BJ (cell line): ENCODE measurements around the gene PLIN5. TPM values are rescaled to one million over a fixed set of nuclear protein-coding genes. Genes with fewer than 3 reads are reported as not detected.

Experiments used
- CTCF ChIA-PET: fragments of 350-600 bp; formaldehyde crosslinking; extraction: SDS; loops from one replicate; lab custom pipeline; 2021; ENCODE audit warnings: antibody characterized with exemption, inconsistent platforms; lab: Yijun Ruan, JAX
- POLR2A ChIA-PET: fragments of 300-600 bp; sonication (Branson Sonifier 250); formaldehyde crosslinking; extraction: SDS; loops from one replicate; lab custom pipeline; 2021; ENCODE audit warnings: antibody characterized with exemption; lab: Charles Lee
- DNase-seq: peaks from one replicate; pipeline ENCODE4 v3.0.0-alpha.2; 2011; ENCODE audit warnings: low read depth
- H3K27me3 ChIP-seq: 2 replicates; pipeline ENCODE4 v1.6.0; 2011; ENCODE audit warnings: low read length; ENCODE audit not compliant: control insufficient read depth, insufficient read depth
- H3K36me3 ChIP-seq: 2 replicates; pipeline ENCODE4 v1.5.1; 2011; ENCODE audit warnings: low read length; ENCODE audit not compliant: control insufficient read depth, insufficient read depth
- H3K4me3 ChIP-seq: 2 replicates; pipeline ENCODE4 v1.5.1; 2011; ENCODE audit warnings: low read depth, mild to moderate bottlenecking, control low read depth, low read length
- polyA minus RNA-seq: library from RNA; depleted of rRNA, polyadenylated mRNA; stranded (reverse); fragments of >200 nt; gene quantifications from 2 replicates; pipeline ENCODE4 v1.2.3, GENCODE V29; 2011; rRNA and poly(A)+ RNA removed
- polyA plus RNA-seq: library from polyadenylated mRNA; depleted of rRNA; stranded (reverse); fragments of >200 nt; gene quantifications from 2 replicates; pipeline ENCODE4 v1.2.3, GENCODE V29; 2011; rRNA removed
- TF ChIP-seq, protein P1 (sequence below): IDR thresholded peaks from 2 replicates; pipeline ENCODE4 v1.5.1; 2011; ENCODE audit warnings: low read depth, mild to moderate bottlenecking, control low read depth, inconsistent platforms, low read length, moderate library complexity; ENCODE audit not compliant: insufficient read depth

The PLIN5 gene, protein sequence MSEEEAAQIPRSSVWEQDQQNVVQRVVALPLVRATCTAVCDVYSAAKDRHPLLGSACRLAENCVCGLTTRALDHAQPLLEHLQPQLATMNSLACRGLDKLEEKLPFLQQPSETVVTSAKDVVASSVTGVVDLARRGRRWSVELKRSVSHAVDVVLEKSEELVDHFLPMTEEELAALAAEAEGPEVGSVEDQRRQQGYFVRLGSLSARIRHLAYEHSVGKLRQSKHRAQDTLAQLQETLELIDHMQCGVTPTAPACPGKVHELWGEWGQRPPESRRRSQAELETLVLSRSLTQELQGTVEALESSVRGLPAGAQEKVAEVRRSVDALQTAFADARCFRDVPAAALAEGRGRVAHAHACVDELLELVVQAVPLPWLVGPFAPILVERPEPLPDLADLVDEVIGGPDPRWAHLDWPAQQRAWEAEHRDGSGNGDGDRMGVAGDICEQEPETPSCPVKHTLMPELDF
- polyA plus RNA-seq: not detected in 2 replicates
- not detected in 2 replicates for polyA minus RNA-seq

DNA sequence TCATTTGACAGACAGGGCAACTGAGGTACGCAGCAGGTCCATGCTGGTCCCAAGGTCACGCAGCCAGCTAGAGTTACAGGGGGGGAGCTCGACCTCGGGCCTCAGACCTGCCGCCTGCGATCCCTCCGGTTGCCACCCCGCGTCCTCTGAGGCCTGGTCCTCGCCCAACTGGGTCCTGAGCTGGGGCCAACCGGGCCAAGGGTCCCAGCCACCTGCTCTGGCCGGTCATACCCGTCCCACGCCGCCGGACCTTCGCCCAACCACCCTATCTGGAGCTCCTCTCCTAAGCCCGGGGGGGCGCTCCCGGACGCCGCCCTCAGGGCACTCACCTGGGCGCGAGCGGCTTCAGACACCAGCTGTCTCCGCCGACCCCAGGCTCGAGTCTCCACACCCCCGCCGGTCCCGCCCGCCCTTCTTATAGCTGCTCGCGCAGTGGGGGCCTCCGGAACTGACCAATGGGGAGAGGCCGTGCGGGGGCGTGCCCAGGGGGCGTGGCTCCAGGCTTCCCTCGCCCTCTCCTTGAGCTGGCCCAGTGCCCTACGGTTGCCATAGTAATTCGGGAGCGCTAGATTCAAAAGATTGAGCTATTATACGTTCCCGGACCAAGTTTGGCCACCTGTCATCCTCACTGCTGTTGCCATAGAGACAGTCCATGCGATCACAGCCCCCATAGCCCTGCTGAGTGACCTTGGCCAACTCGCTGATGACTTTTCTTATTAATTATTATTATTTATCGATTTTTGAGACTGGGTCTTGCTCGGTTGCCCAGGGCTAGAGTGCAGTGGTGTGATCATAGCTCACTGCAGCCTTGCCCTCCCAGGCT, at the start of gene PLIN5:
Gene PLIN5, minus strand, starts transcription at position 389 of the 823 bp plus-strand sequence. CDS start 1,150 bp downstream, outside the sequence.
- ChIA-PET POLR2A (no interaction called here), CTCF (interaction anchor here (0.8 to 9.3 kb wide), 5 partner anchors 11 to 98 kb away, joined by 3 to 84 read pairs (median 4); no protein-coding TSS in a partner anchor)
- Histone ChIP-seq H3K27me3 (peaks cover 7% of the 10 kb centered on the region), H3K4me3 (no peak within 1 kb of the TSS; the same call in 1 of the 2 replicates), H3K36me3 (no peaks in the 10 kb centered on the region)
- TF ChIP-seq, protein P1, sequence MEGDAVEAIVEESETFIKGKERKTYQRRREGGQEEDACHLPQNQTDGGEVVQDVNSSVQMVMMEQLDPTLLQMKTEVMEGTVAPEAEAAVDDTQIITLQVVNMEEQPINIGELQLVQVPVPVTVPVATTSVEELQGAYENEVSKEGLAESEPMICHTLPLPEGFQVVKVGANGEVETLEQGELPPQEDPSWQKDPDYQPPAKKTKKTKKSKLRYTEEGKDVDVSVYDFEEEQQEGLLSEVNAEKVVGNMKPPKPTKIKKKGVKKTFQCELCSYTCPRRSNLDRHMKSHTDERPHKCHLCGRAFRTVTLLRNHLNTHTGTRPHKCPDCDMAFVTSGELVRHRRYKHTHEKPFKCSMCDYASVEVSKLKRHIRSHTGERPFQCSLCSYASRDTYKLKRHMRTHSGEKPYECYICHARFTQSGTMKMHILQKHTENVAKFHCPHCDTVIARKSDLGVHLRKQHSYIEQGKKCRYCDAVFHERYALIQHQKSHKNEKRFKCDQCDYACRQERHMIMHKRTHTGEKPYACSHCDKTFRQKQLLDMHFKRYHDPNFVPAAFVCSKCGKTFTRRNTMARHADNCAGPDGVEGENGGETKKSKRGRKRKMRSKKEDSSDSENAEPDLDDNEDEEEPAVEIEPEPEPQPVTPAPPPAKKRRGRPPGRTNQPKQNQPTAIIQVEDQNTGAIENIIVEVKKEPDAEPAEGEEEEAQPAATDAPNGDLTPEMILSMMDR: no peak
- no peak for DNase-seq

DNA sequence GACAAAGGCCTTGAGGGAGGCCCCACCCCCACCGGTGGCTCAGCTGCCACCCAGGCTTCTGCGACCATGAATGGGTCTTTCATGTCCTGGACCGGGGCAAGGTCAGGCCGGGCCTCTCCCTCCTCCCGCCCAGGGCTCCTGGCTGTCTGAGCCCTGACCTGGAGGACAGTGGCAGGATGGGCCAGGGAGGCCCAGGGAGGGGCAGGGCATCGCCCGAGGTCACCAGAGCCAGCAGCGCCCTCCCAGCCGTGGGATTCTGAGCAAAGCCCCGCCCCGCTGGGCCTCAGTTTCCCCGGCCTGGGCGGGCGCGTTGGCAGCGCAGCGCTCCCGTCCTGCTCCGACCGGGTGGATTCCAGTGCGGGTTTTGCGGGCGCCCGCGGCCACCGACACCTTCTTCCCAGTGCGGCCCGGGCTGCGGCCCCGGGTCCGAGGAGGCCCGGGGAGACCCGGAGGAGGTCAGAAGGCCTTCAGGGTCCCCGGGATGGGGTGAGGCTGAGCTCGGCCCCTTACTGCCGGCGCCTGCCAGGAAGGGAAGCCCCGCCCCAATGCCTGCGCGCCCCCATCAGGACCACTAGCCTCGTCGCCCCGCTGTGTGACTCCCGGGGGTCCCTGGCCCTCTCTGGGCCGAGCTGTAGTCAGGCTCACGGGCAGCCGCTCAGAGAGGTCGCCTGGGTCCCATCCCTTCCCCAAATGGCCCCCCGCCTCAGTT, 49.1 kb upstream of the PLIN5 start:
- no peak for DNase-seq
- H3K27me3 ChIP-seq: peaks cover 35% of the 10 kb centered on the region
- no peaks in the 10 kb centered on the region for H3K36me3 ChIP-seq
- TF ChIP-seq, protein P1: no peak
- POLR2A ChIA-PET: interaction anchor here (0.6 kb wide), 1 partner anchor 13 kb away, joined by 4 read pairs; no protein-coding TSS in a partner anchor
- CTCF ChIA-PET: interaction anchor here (0.8 to 2.3 kb wide), 7 partner anchors 8 to 50 kb away, joined by 3 to 7 read pairs (median 4); no protein-coding TSS in a partner anchor
- H3K4me3 ChIP-seq: peak overlapping the region; percentile 44

DNA sequence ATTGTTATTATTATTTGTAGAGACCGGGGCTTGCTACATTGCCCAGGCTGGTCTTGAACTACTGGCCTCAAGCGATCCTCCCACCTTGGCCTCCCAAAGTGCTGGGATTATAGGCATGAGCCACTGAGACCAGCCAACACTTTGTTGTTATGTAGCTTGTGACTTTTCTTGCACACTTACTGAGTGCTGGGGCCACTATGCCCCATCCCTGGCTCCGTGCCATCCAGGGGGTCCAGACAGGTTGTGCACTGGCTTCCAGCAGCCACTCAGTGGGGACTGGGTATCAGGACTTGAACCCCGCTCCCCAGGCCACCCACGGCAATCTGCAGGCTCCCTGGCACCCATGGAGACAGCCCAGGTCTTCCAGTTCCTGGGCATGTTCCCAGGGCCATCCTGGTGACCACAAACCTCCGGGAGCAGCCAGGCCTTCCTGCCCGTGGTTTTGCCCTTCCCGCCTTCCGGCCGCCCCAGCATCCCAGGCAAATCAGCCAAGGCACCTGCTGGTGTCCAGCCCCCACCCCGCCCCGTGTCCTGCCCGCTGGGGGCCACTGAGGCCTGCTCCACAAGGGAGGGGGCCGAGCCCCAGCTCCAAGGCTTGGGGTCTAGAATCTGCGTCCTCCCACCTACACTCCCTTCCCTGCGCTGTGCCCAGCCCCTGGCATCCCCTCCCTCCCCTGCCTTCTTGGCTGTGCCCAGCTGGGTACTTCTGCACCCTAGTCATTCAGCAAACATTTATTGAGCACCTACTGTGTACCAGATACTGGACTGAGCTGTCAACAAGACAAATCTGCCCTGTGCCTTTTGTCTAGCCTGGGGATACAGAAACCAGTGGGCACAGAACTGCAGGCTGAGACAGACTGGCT, 48.2 kb upstream of the PLIN5 start:
- CTCF ChIA-PET: no interaction called here

More for the DNA sequence above, 48.2 kb upstream of the PLIN5 start:
- DNase-seq: no peak
- TF ChIP-seq, protein P1: no peak
- Histone ChIP-seq H3K27me3 (peaks cover 35% of the 10 kb centered on the region), H3K4me3 (no peak overlapping the region), H3K36me3 (no peaks in the 10 kb centered on the region)
- POLR2A ChIA-PET: no interaction called here
